OCI-M2 (cell line): ENCODE data around the gene OLFM2.
"Not testable (repeated sequence)": the region's sequence is repeated elsewhere in the genome, so short reads cannot be mapped to it uniquely, and the experiment has no call there.

Experiments
- DNase-seq: peaks from one replicate; lab custom pipeline; 2025; ENCODE audit not compliant: unreplicated experiment; lab: John Stamatoyannopoulos, UW

Gene OLFM2

DNA sequence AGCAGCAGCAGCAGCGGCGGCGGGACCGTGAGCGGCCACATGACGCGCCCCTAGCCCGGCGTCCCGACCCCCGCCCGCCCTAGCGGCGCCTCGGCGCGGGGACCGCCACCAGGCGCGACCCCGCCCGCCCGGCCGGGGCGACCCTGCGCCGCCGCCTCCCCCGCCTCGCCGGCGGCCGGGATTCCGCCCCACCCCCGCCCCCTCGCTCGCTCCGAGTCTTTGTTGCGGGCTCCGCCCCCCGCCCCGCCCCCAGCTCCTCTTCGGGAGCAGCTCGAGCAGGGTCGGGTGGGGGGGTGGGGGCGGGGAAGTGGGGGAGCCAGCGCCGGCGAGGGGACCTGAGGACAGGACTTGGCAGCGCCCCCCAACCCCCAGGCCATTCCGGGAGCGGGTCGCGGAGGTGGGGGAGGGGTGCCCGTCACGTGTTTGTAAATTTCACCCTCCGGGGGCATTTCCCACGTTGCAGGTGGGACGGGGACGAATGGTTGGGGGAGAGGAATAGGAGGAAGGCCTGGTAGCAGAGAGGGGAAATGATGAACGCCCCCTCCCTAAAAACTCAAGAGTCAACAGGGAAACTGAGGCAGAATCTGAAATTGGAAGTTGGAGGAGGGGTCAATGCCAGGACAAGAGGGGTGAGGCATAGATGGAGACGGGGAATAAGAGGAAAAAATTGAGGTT, at the start of gene OLFM2:
TSS of gene OLFM2 (minus strand) at position 190 of the 675 bp plus-strand sequence. CDS start at position 41, 149 bp downstream.
- DNase-seq, result no peak

DNA sequence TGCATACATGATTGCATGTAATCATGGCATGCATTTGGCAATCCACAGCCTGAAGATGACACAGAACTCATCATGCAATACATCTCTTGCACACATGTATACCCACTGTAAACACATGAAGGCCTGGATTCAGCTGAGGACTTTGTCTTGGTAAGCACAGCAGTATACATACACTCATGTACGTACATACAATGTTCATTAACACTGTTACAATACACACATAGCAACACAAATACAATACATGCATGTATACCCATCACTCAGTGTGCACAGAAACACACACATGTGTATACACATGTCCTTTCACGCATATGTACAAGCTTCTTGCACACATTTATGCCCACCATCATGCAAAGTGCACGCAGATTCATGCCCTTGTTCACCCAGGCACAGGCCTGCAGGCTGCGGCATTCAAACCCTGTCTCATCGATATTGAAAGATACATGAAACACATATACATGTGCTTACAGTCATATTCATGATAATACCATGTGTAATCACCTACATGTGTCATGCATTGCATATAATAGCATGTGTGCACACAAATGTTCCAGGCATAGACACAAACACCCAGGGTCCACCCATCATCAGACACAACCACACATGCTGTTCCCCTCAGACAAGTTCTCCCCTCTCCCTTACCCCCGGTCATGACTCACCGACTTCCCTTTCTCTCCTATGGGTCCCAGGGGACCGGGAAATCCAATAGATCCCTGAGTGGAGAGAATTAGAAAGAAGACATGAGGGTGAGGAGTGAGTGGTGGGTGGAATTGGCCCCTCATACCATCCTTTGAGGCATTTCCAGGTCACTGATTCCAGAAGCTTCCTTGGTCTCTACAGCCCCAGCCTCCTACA, 45.3 kb upstream of the OLFM2 start:
- no peak for DNase-seq

- no peak for DNase-seq
Measured at GRCh38 chr19:9972103-9972502, 35.8 kb upstream of the OLFM2 start.

GRCh38 chr19:9971166-9971897, 35.0 kb upstream of the OLFM2 start:
- DNase-seq, result no peak

- no peak for DNase-seq
Measured at GRCh38 chr19:9970481-9970880, 34.2 kb upstream of the OLFM2 start.

GRCh38 chr19:9969688-9969975, 33.3 kb upstream of the OLFM2 start:
- DNase-seq, result no peak

DNA sequence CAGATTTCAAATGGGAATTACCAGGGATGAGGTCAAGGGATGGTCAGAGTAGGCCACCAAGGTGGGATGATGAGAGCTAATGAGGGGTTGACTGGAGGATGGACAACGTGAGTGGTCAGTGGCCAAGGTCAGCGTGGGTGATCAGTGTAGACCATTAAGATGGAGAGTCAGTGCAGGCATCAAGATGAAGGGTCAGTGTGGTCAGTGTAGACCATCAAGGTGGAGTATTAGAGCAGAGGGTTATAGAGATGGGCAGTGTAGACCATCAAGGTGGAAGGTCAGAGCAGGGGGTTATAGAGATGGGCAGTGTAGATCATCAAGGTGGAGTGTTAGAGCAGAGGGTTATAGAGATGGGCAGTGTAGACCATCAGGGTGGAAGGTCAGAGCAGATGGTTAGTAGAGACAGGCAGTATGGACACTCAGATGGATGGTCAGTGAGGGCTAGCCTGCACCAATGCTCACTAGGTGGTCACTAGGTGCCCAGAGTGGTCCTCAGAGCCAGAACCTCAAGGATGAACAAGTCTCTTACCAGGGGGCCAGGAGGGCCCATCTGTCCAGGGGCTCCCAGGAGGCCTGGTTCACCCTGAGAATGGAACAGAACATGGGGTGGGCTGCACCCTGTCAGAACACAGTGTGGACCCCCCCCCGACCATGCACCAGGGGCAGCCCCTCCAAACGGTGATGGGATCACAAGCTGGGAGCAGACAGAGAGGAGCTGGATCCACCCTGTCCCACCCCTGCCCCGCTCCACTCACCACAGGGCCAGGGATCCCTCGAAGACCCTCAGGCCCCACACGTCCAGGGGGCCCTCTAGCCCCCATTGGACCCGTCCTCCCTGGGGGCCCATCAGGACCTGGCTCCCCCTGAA, 32.7 kb upstream of the OLFM2 start:
- no peak for DNase-seq

- DNase-seq, result no peak
Measured at GRCh38 chr19:9967326-9967725, 31.0 kb upstream of the OLFM2 start.

DNA sequence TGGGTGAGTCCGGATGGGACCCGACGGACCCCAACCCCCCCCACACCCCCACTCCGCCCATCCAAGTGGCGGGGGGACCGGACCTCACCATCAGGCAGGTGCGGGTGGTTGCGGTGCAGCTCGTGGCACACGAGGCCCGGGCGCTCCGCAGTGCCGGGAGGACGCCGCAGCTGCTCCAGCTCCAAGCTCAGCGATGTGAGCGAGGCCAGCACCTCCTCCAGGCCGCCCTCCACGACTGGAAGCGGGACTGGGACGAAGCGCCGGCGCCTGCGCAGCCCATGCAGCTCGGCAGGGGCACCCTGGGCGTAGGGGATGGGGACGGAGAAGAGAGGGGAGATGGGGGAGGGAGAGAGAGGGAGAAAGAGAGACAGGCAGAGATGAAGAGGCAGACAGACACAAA, 30.1 kb upstream of the OLFM2 start:
- DNase-seq, result no peak

GRCh38 chr19:9966024-9966423, 29.7 kb upstream of the OLFM2 start:
- no peak for DNase-seq

GRCh38 chr19:9962623-9963290, 26.4 kb upstream of the OLFM2 start:
- no peak for DNase-seq

DNA sequence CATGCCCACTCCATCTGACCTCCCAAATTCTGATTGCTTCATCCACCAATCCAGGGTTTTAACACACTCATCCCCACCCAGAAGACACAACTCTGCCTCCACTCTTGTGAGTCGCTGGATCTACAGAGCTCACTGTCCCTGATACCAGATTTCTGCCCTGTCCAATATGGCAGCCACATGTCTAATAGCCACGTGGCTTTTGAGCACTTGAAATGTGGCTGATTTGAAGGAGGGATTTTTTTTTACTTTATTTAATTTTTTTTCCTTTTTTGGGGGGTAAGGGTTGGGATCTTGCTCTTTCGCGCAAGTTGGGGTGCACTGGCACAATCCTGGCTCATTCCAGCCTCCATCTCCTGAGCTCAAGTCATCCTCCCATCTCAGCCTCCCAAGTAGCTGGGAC, 24.8 kb upstream of the OLFM2 start:
- DNase-seq, result no peak

GRCh38 chr19:9958379-9958821, 22.1 kb upstream of the OLFM2 start:
- no peak for DNase-seq

DNA sequence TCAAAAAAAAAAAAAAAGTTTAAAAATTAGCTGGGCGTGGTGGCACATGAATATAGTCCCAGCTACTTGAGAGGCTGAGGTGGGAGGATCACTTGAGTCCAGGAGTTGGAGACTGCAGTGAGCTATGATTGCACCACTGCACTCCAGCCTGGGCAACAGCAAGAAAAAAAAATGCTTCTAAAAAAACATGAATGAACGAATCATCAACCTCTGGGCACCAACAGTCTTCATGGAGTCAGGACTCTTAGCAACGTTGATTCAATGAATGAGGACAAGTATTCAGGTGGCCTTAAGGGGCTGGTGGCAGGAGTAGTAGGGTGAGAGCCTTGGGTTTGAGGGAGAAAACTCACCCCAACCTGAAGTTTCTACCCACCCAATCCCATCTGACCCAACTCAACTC, 20.6 kb upstream of the OLFM2 start:
- no peak for DNase-seq

DNA sequence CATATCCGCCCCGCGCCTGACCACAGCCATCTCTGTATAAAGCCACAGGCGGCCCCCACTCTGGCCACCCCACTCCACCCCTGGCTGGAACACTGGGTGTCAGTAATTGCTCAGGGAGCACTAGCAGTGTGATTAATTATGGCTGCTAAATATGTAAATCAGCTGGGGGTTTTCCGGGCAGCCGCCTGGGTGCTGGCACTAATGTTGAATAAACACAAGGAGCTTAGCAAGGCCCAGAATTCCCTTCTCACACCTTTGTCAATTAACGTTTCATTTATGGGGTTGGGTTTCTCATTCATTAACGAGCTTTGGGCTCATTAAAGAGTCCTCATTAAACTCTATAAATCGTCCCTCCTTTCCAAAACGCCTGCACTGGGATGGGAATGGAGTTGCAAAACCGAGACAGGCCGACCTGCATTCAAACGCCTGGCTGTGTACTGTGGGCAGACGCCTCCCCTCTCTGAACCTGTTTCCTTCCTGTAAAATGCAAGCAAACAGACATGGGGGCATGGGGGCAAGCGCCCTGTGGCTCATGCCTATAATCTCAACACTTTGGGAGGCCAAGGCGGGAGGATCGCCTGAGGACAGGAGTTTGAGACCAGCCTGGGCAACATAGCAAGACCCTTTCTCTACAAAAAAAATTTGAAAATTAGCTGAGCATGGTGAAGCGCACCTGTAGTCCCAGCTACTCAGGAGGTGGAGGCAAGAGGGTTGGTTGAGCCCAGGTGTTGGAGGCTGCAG, 17.7 kb upstream of the OLFM2 start:
- no peak for DNase-seq

DNA sequence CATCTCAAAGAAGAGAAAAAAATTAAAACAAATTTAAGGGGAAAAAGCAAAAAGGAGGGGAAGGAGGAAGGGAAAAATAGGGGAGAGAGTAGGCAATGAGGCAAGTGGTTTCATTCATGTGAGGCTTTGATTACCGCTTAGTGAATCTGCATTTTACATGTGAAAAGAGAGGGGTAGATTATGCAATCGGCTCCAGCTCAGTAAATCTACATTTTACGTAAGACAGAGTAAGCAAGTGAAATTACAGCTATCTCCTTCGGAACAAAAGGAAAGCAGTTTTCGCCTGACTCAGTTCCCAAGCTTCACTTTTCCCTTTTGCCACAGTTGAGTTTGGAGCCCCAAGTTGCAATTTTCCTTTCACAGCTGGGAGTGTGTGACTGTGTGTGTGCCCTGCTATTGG, 16.0 kb upstream of the OLFM2 start:
- no peak for DNase-seq

GRCh38 chr19:9947441-9947840, 11.1 kb upstream of the OLFM2 start:
- no peak for DNase-seq

GRCh38 chr19:9946528-9947125, 10.3 kb upstream of the OLFM2 start:
- not testable (repeated sequence) for DNase-seq

GRCh38 chr19:9945319-9945966, 9.1 kb upstream of the OLFM2 start:
- no peak for DNase-seq
